ENCODE results near the gene DMAC2. TPM values are rescaled to one million over a fixed set of nuclear protein-coding genes. Genes with fewer than 3 reads are reported as not detected.

Gene DMAC2
- total and polyA plus RNA-seq, 4 donors, result 25.5 to 51.7 (median 48.8) TPM

- H3K9me3 ChIP-seq (ENCODE audit: control insufficient read depth in 4 of 4, insufficient read depth in 3 of 4, low read length in 3 of 4), result no peaks in the 10 kb centered on the region
- no peak overlapping the region for H3K9ac ChIP-seq (ENCODE audit: insufficient read depth in 1 of 2, low read length in 2 of 2)
- WGBS, 2 donors, result 55 to 58% methylated on average over 12 of the region's 12 CpGs
- TF ChIP-seq CTCF (IDR thresholded peaks at IDR 0.05; ENCODE audit: control extremely low read depth, extremely low read depth), result no peak
- ATAC-seq (ENCODE audit: insufficient read depth, low FRiP score) (no peak), DNase-seq (no peak)
- H3K4me3 ChIP-seq, result no peak overlapping the region
- peaks cover 0 to 4% (median 0%) of the 10 kb centered on the region in 3 donors for H3K27me3 ChIP-seq (ENCODE audit: control insufficient read depth in 3 of 3, insufficient read depth in 3 of 3, low read length in 2 of 3)
- H3K4me1 ChIP-seq (ENCODE audit: control insufficient read depth in 5 of 5, insufficient read depth in 5 of 5, low read length in 5 of 5), result peaks cover 0 to 7% (median 0%) of the 10 kb centered on the region in 5 donors
- H3K27ac ChIP-seq (ENCODE audit: low read depth in 1 of 2, low read length in 1 of 2), result peak overlapping the region in 1 of 2 donors; percentile 15
- H3K36me3 ChIP-seq (ENCODE audit: control insufficient read depth in 4 of 4, insufficient read depth in 4 of 4, low read length in 4 of 4), result no peaks in the 10 kb centered on the region
These were observed 8.1 kb upstream of the DMAC2 start for GRCh38 chr19:41447732-41448332.

GRCh38 chr19:41445575-41445974 lies 5.9 kb upstream of the DMAC2 start:
- Histone ChIP-seq H3K4me3 (no peak overlapping the region), H3K4me1 (ENCODE audit: control insufficient read depth in 5 of 5, insufficient read depth in 5 of 5, low read length in 5 of 5) (peaks cover 0 to 7% (median 0%) of the 10 kb centered on the region in 5 donors), H3K9me3 (ENCODE audit: control insufficient read depth in 4 of 4, insufficient read depth in 3 of 4, low read length in 3 of 4) (peaks cover 0 to 1% (median 0%) of the 10 kb centered on the region in 4 donors), H3K9ac (ENCODE audit: insufficient read depth in 1 of 2, low read length in 2 of 2) (no peak overlapping the region), H3K36me3 (ENCODE audit: control insufficient read depth in 4 of 4, insufficient read depth in 4 of 4, low read length in 4 of 4) (no peaks in the 10 kb centered on the region), H3K27ac (ENCODE audit: low read depth in 1 of 2, low read length in 1 of 2) (no peak overlapping the region), H3K27me3 (ENCODE audit: control insufficient read depth in 3 of 3, insufficient read depth in 3 of 3, low read length in 2 of 3) (peaks cover 0 to 4% (median 0%) of the 10 kb centered on the region in 3 donors)
- no peak for TF ChIP-seq CTCF (IDR thresholded peaks at IDR 0.05; ENCODE audit: control extremely low read depth, extremely low read depth)
- no peak for DNase-seq
- WGBS, 2 donors, result 71 to 75% methylated on average over 5 of the region's 5 CpGs
- ATAC-seq (ENCODE audit: insufficient read depth, low FRiP score), result no peak

- Histone ChIP-seq H3K27ac (ENCODE audit: low read depth in 1 of 2, low read length in 1 of 2) (no peak overlapping the region), H3K9me3 (ENCODE audit: control insufficient read depth in 4 of 4, insufficient read depth in 3 of 4, low read length in 3 of 4) (peaks cover 0 to 1% (median 0%) of the 10 kb centered on the region in 4 donors), H3K36me3 (ENCODE audit: control insufficient read depth in 4 of 4, insufficient read depth in 4 of 4, low read length in 4 of 4) (no peaks in the 10 kb centered on the region), H3K4me1 (ENCODE audit: control insufficient read depth in 5 of 5, insufficient read depth in 5 of 5, low read length in 5 of 5) (peaks cover 0 to 7% (median 0%) of the 10 kb centered on the region in 5 donors), H3K4me3 (no peak overlapping the region), H3K9ac (ENCODE audit: insufficient read depth in 1 of 2, low read length in 2 of 2) (no peak overlapping the region), H3K27me3 (ENCODE audit: control insufficient read depth in 3 of 3, insufficient read depth in 3 of 3, low read length in 2 of 3) (peaks cover 0 to 4% (median 0%) of the 10 kb centered on the region in 3 donors)
- DNase-seq, result no peak
- no peak for ATAC-seq (ENCODE audit: insufficient read depth, low FRiP score)
- 76 to 85% methylated on average over 6 of the region's 6 CpGs for WGBS, 2 donors
- no peak for TF ChIP-seq CTCF (IDR thresholded peaks at IDR 0.05; ENCODE audit: control extremely low read depth, extremely low read depth)
These were observed 4.2 kb upstream of the DMAC2 start for GRCh38 chr19:41443813-41444455.

Measured in lung (tissue), 12 donors.